Neuronal stem cell (in vitro differentiated cells): ENCODE data around the gene ZNF658.
A peak's percentile ranks its signal among the peaks of the same experiment; 100 is the strongest.
"Not testable (repeated sequence)": the region's sequence is repeated elsewhere in the genome, so short reads cannot be mapped to it uniquely, and the experiment has no call there.

Experiments
- DNase-seq: peaks from one replicate; pipeline ENCODE4 v3.0.0-alpha.2; 2013; ENCODE audit warnings: low spot score
- H2AFZ ChIP-seq: one replicate; pipeline ENCODE4 v1.6.1; 2013; ENCODE audit warnings: mild to moderate bottlenecking, low read length, inconsistent platforms
- H2AK5ac ChIP-seq: 2 replicates; pipeline ENCODE4 v1.6.1; 2013; ENCODE audit warnings: low read depth, mild to moderate bottlenecking, inconsistent platforms, low read length, moderate library complexity, mixed read lengths
- H2BK120ac ChIP-seq: 2 replicates; pipeline ENCODE4 v1.6.1; 2013; ENCODE audit warnings: low read depth, mild to moderate bottlenecking, inconsistent platforms, low read length, moderate library complexity, mixed read lengths
- H2BK12ac ChIP-seq: one replicate; pipeline ENCODE4 v1.6.1; 2013; ENCODE audit warnings: low read length, inconsistent platforms
- H2BK15ac ChIP-seq: 2 replicates; pipeline ENCODE4 v1.6.1; 2013; ENCODE audit warnings: mild to moderate bottlenecking, low read length, inconsistent platforms, mixed read lengths
- H2BK5ac ChIP-seq: one replicate; pipeline ENCODE4 v1.6.1; 2013; ENCODE audit warnings: inconsistent platforms, mild to moderate bottlenecking, low read length, moderate library complexity
- H3K14ac ChIP-seq: one replicate; pipeline ENCODE4 v1.6.1; 2013; ENCODE audit warnings: low read length, inconsistent platforms
- H3K18ac ChIP-seq: 2 replicates; pipeline ENCODE4 v1.6.1; 2013; ENCODE audit warnings: low read length, inconsistent platforms
- H3K23ac ChIP-seq: 2 replicates; pipeline ENCODE4 v1.6.1; 2013; ENCODE audit warnings: low read depth, mild to moderate bottlenecking, mixed read lengths, low read length, inconsistent platforms; ENCODE audit not compliant: poor library complexity
- H3K27ac ChIP-seq: replicated peaks from 3 replicates; pipeline ENCODE4 v1.5.1; 2013; ENCODE audit warnings: low read length, inconsistent platforms
- H3K27me3 ChIP-seq, 3 experiments: 2 replicates each; pipeline ENCODE4 v1.6.1; 2013; ENCODE audit warnings: low read length in 3 of 3, mild to moderate bottlenecking in 2 of 3, inconsistent platforms in 1 of 3, low read depth in 1 of 3, mixed read lengths in 1 of 3, moderate library complexity in 1 of 3; ENCODE audit not compliant: control insufficient read depth in 3 of 3, insufficient read depth in 3 of 3
- H3K36me3 ChIP-seq, 2 donors: replicated peaks in 1 of 2; 2 replicates each; pipeline ENCODE4 v1.6.1; 2013; ENCODE audit warnings: low read length in 2 of 2; ENCODE audit not compliant: control insufficient read depth in 2 of 2, insufficient read depth in 2 of 2
- H3K4ac ChIP-seq: 2 replicates; pipeline ENCODE4 v1.6.1; 2013; ENCODE audit warnings: inconsistent platforms, mild to moderate bottlenecking, low read length, moderate library complexity
- H3K4me1 ChIP-seq, 2 donors: 1 replicate in 1 of 2; 2 replicates in 1 of 2; pipeline ENCODE4 v1.6.1; 2013; ENCODE audit warnings: low read length in 2 of 2, low read depth in 1 of 2; ENCODE audit not compliant: control insufficient read depth in 2 of 2, insufficient read depth in 1 of 2
- H3K4me2 ChIP-seq: one replicate; pipeline ENCODE4 v1.6.1; 2013; ENCODE audit warnings: mild to moderate bottlenecking, low read length, inconsistent platforms; ENCODE audit not compliant: insufficient read depth, poor library complexity, severe bottlenecking
- H3K4me3 ChIP-seq, 2 donors: 2 replicates each; pipeline ENCODE4 v1.5.1; 2013; ENCODE audit warnings: low read length in 2 of 2, mild to moderate bottlenecking in 2 of 2, inconsistent platforms in 1 of 2, moderate library complexity in 1 of 2
- H3K79me1 ChIP-seq: one replicate; pipeline ENCODE4 v1.6.1; 2013; ENCODE audit warnings: low read depth, mild to moderate bottlenecking, inconsistent platforms, low read length, moderate library complexity
- H3K9ac ChIP-seq: one replicate; pipeline ENCODE4 v1.6.1; 2013; ENCODE audit warnings: mild to moderate bottlenecking, low read depth, low read length, inconsistent platforms; ENCODE audit not compliant: poor library complexity
- H3K9me3 ChIP-seq, 2 donors: replicated peaks in 1 of 2; 2 replicates each; pipeline versions ENCODE3 to v1.6.1; 2013; ENCODE audit warnings: low read length in 2 of 2, mild to moderate bottlenecking in 2 of 2, inconsistent platforms in 1 of 2, low read depth in 1 of 2, mixed read lengths in 1 of 2, moderate library complexity in 1 of 2; ENCODE audit not compliant: control insufficient read depth in 2 of 2, insufficient read depth in 1 of 2
- H4K8ac ChIP-seq: one replicate; pipeline ENCODE4 v1.6.1; 2013; ENCODE audit warnings: low read depth, mild to moderate bottlenecking, inconsistent platforms, low read length, moderate library complexity
- H4K91ac ChIP-seq: one replicate; pipeline ENCODE4 v1.6.1; 2013; ENCODE audit warnings: low read length, low read depth, mild to moderate bottlenecking, inconsistent platforms; ENCODE audit not compliant: poor library complexity
- WGBS, 2 donors: extraction: QIAGEN DNeasy Blood & Tissue Kit; methylation state at CpG; one replicate each; pipeline ENCODE4 v1.1.7; 2013; ENCODE audit warnings: missing lambda C conversion rate in 2 of 2, mixed read lengths in 1 of 2; ENCODE audit not compliant: insufficient read length in 2 of 2, insufficient replicate concordance in 1 of 2; ENCODE audit errors: extremely low coverage in 2 of 2; 5-methylcytosine and 5-hydroxymethylcytosine counted together

The ZNF658 gene

DNA sequence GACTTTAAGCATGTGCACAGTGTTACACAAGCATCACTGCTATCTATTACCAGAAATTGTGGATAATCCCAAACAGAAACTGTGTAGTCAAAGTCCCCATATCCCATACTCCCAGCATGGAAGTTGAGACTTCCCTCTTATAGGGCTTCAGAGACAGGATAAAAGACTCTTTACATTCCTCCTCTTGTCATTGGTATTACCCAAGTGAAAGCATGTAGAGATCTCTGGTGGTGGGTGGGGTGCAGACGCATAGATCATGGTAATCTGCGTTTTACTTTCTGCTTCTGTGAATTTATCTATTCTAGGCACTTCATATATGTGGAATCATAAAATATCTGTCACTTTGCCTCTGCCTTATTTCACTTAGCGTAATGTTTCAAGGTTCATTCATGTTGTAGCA lies 18.7 kb upstream of the ZNF658 start:
- H4K91ac ChIP-seq, H4K8ac ChIP-seq, H2AFZ ChIP-seq, H3K4me3 ChIP-seq, DNase-seq, H3K4me2 ChIP-seq, H2BK12ac ChIP-seq, H2AK5ac ChIP-seq, H3K79me1 ChIP-seq, H3K4me1 ChIP-seq, H3K9ac ChIP-seq, H2BK5ac ChIP-seq, H3K9me3 ChIP-seq, H3K27ac ChIP-seq, H2BK120ac ChIP-seq, H3K36me3 ChIP-seq, H3K18ac ChIP-seq, H2BK15ac ChIP-seq, H3K14ac ChIP-seq, H3K4ac ChIP-seq, H3K23ac ChIP-seq, H3K27me3 ChIP-seq: not testable (repeated sequence)
- no CpG with 5 or more reads among the region's 3 CpGs for WGBS, 2 donors

DNA sequence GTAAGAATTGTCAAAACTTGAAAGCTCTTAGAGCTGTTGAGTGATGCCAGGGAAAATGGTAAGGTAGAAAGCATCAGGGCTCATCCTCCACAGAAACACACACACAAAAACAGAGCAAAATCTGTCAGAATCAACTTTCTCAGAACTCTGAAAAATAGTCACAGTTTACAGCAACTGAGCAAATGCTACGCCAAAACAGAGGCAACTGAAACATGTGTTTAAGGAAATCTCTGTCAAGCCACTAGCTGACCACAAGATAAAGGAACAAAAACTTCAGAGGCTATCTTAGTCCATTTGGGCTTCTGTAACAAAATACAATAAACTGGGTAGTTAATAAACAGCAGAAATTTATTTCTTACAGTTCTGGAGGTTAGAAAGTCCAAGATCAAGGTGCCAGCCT lies 10.2 kb upstream of the ZNF658 start:
- not testable (repeated sequence) for H2BK120ac ChIP-seq, H2BK12ac ChIP-seq, H4K8ac ChIP-seq, H2AFZ ChIP-seq, DNase-seq, H3K79me1 ChIP-seq, H3K27me3 ChIP-seq, H3K9ac ChIP-seq, H3K4me3 ChIP-seq, H3K18ac ChIP-seq, H2BK5ac ChIP-seq, H3K36me3 ChIP-seq, H3K4me2 ChIP-seq, H3K9me3 ChIP-seq, H3K4ac ChIP-seq, H3K14ac ChIP-seq, H3K4me1 ChIP-seq, H2AK5ac ChIP-seq, H3K27ac ChIP-seq, H4K91ac ChIP-seq, H2BK15ac ChIP-seq, H3K23ac ChIP-seq
- no CpG with 5 or more reads among the region's 1 CpG for WGBS, 2 donors

- H2AK5ac ChIP-seq, H3K18ac ChIP-seq, H3K79me1 ChIP-seq, H3K36me3 ChIP-seq, H2BK12ac ChIP-seq, H3K9me3 ChIP-seq, H4K91ac ChIP-seq, H2BK120ac ChIP-seq, H3K4ac ChIP-seq, H2BK5ac ChIP-seq, H3K9ac ChIP-seq, H3K14ac ChIP-seq, H3K27me3 ChIP-seq, H2BK15ac ChIP-seq, H3K27ac ChIP-seq, H3K4me1 ChIP-seq, H4K8ac ChIP-seq, H3K23ac ChIP-seq, DNase-seq: not testable (repeated sequence)
- H3K4me3 ChIP-seq, result peak overlapping the region in 1 of 2 donors; percentile 40
- WGBS, 2 donors, result no CpG with 5 or more reads among the region's 8 CpGs
- H3K4me2 ChIP-seq, result peak overlapping the region; percentile 18
- peak overlapping the region; percentile 79 for H2AFZ ChIP-seq
Observed at GRCh38 chr9:66901141-66901540, 616 bp downstream of the ZNF658 start.

- not testable (repeated sequence) for H3K27ac ChIP-seq, H3K4ac ChIP-seq, H3K18ac ChIP-seq, H3K9me3 ChIP-seq, H3K23ac ChIP-seq, H2AFZ ChIP-seq, H3K4me2 ChIP-seq, H3K27me3 ChIP-seq, DNase-seq, H2BK5ac ChIP-seq, H4K8ac ChIP-seq, H4K91ac ChIP-seq, H3K4me3 ChIP-seq, H3K14ac ChIP-seq, H2BK15ac ChIP-seq, H2BK120ac ChIP-seq, H2BK12ac ChIP-seq, H3K9ac ChIP-seq, H3K36me3 ChIP-seq, H3K4me1 ChIP-seq, H3K79me1 ChIP-seq, H2AK5ac ChIP-seq
- no CpG with 5 or more reads among the region's 2 CpGs for WGBS, 2 donors
Observed at GRCh38 chr9:66909560-66909959, 9.0 kb downstream of the ZNF658 start.
